ENCODE results near the gene TPD52L1.

The TPD52L1 gene

DNA sequence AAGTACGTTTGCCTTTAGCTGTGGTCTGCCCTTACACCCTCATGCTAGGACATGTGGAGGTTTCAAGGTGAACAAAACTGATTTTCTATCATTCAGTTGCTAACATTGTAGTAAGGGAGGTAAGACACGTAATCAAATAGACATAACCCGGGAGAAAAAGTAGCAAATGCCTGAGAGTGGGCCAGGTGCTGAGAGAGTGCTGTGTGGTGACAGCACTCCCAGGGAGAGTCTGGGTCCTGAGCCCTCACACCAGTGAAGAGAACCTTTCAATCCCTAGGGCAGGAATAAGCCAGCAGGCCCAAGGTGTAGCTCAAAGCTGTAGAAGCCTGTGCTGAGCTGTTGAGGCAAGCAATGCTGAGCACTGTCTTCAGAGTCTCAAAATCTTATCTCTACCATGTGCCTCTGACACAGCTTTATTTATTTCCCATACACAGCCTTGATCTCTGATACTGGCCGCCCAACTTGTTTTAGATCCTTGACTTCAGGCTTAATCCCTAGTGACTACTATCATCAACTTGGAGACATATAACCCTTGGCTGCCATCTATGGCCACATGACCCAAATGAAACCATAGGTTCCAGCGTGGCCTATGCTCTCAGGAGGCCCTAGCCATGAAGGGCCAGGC is 55.2 kb downstream of the TPD52L1 start:
- no peak for DNase-seq (ENCODE audit: low spot score)

GRCh38 chr6:125210667-125211066 is 57.1 kb downstream of the TPD52L1 start:
- no peak for DNase-seq (ENCODE audit: low spot score)

DNA sequence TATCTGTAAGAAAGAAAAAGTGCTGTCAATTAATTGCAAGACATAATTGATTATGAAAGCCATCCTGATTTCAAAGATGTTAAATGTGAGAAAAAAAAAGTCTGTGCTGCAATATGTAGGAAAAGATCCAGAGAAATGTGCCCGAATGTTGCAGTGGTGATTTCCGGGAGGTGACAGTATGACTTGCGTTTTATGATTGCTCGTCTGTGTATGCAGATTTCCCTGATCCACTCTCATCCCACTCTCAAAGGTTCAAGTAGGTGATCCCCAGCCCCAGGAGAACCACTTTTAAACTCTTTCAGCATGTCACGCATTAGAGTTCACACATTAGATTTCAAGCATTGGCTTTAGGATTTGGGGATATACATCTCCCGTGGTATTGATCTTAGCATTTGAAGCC is 57.8 kb downstream of the TPD52L1 start:
- DNase-seq (ENCODE audit: low spot score): no peak

DNA sequence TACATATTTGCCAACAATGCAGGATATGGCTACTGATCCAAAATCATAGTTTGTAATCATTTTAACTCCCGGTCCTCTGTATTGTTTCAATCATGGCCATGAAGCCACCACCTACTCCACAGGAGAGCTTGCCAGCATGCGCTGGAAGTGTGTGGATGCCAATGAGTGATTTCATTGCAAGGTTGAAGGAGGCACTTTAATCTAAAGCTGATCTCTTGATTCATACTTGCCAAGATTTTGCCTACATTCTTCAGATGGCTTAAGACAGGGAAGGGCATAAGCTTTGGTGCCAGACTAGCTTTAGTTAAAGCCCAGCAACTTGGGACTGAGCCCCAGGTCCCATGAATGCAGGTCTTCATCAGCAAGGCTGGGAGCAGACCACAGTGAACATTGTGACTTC is 58.8 kb downstream of the TPD52L1 start:
- DNase-seq (ENCODE audit: low spot score): no peak

DNA sequence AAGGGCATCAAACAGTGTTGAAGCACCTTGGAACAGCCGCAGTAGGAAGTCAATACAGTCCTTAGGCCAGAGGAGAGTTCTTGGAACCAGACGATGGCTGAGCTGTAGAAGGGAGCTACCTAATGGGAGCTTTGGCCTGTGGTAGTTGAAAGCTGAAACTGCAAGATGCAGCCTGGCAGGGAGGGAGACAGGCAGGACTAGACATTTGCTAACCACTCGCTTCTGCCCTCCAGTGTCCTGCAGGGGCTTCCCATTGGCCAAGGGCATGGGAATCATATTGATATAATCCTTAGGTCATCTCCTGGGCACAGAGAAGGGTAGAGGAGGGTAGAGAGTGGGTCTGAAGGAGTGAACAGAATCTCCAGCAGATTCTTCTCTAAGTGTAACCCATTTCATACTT is 60.4 kb downstream of the TPD52L1 start:
- DNase-seq (ENCODE audit: low spot score): no peak

DNA sequence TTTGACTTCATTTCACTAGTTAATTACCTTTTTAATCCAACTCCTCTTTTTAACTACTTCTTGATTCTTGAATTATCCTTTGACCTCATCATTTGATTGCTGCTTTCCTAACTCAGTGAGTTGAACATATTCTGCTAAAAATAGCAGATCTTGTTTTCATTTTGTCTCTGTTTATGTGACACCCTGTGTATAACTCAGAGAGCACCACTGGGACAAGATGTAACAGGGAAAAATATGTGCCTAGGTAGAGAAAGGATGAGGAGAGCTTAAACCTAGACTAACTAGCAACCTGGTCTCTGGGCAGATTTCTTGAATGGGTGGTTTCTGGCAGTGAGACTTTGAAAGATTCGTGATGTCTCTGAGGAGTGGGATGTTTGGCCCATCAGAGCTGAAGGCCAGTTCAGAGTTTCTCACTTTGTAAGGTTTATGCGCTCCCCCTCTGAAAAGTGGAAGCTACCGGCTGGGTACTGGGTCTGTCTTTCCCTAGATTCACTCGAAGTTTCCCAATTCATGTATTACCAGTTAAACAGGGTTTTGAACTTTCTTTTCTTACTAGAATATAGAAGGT is 61.8 kb downstream of the TPD52L1 start:
- DNase-seq (ENCODE audit: low spot score): no peak

- DNase-seq (ENCODE audit: low spot score): no peak
These were observed 62.4 kb downstream of the TPD52L1 start for GRCh38 chr6:125216015-125216414.

DNA sequence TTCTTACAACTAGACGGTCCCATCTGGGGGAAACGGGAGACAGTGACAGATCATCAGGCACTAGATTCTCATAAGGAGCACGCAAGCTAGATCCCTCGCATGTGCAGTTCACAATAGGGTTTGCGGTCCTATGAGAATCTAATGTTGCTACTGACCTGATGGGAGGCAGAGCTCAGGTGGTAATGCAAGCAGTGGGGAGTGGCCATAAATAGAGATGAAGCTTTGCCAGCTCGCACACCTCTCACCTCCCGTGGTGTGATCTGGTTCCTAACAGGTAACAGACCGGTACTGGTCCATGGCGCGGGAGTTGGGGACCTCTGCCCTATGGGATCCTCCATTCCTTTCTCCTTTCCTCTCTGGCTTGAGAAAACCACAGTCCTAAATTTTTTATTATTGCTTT is 63.8 kb downstream of the TPD52L1 start:
- DNase-seq (ENCODE audit: low spot score): no peak

DNA sequence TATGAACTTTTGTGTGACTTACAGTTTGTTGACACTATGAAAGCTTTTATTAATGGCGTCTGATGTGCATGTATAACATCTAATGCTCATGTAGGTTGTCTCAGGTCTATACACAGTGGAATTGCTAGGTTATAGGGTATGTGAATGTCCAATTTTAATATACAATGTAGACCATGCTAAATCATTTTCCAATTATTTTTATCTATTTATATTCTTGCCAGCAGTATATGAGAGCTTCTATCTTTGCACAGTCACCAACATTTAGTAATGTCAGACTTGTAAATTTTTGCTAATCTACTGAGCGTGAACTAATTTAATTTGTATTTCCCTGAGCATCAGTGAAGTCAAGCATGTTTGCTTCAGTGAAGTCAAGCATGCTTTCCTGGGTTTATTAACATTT is 64.4 kb downstream of the TPD52L1 start:
- DNase-seq (ENCODE audit: low spot score): no peak

GRCh38 chr6:125219361-125219895 is 65.9 kb downstream of the TPD52L1 start:
- DNase-seq (ENCODE audit: low spot score): no peak

GRCh38 chr6:125220712-125221111 is 67.1 kb downstream of the TPD52L1 start:
- DNase-seq (ENCODE audit: low spot score): peak; percentile 61

GRCh38 chr6:125222531-125223455 is 69.2 kb downstream of the TPD52L1 start:
- DNase-seq (ENCODE audit: low spot score): no peak

- no peak for DNase-seq (ENCODE audit: low spot score)
These were observed 70.8 kb downstream of the TPD52L1 start for GRCh38 chr6:125224231-125224861.

GRCh38 chr6:125227244-125227643 is 73.7 kb downstream of the TPD52L1 start:
- DNase-seq (ENCODE audit: low spot score): no peak

DNA sequence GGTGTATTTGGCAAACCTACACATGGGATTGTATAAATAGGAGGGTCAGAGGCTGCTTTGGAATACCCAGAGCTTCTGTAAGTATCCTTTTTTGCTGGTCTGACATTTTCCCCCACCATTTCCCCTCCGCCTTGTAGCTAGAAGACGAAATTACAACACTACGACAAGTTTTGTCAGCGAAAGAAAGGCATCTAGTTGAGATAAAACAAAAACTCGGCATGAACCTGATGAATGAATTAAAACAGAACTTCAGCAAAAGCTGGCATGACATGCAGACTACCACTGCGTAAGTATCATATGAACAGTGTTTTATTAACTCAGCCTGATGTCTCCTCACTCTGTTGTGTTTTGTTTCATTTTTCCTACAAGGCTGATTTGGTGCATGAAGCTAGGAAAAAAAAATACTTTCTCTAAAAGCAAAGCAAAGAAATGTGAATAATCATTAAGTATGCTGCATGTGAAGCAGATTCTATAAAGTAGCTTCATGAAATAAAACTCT is 75.5 kb downstream of the TPD52L1 start:
- no peak for DNase-seq (ENCODE audit: low spot score)

DNA sequence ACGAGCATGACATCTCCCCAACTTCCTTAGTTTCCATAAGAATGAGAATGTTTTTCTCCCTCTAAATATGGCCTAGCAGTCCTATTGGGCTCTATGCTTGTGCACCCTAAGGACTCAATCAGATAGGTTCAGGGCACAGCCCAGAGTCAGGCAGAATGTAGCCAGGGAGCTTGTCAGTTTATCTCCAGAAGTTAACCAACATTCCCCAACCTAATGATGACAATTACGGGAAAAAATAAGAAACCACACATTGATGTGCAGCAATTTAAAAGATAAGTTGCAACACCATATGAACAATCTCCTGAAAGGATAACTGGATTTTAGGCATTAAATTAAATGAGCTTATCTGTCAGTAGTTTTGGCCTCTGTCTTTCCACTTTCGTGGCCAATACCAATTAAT is 77.1 kb downstream of the TPD52L1 start:
- DNase-seq (ENCODE audit: low spot score): no peak

- no peak for DNase-seq (ENCODE audit: low spot score)
These were observed 77.6 kb downstream of the TPD52L1 start for GRCh38 chr6:125231133-125231532.

DNA sequence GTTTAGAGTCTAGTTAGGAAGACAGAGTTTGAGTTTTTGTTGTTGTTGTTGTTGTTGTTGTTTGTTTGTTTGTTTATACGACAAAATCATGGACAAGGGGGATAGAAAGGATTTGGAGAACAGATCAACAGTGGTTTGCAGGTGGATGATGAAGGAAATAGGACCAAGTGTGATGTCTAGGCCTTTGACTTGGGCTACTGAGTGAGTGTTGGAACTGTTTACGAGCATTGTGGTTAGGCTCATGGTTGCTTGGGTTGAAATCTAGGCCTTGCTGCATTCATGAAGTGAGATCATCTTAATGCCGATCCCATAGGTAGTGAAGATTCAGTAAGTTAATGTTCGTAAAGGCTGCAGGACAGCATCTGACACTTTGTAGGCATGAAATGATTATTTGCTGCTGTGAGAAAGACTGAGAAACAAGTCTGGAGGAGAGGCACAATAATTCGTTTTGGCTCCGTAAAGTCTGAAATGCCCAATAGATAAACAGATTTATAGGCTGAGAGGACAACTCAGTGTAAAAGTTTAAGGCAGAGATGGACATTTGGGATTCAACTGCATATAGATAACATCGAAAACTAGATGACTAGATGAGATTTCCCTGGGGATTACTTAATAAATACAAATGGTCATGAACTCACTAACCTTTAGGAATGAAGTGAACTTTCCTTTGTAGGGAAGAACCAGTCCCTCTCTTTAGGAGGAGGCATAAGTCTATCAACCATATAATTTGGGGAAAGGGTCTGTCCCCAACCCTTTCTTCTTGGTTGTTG is 78.2 kb downstream of the TPD52L1 start:
- no peak for DNase-seq (ENCODE audit: low spot score)

DNA sequence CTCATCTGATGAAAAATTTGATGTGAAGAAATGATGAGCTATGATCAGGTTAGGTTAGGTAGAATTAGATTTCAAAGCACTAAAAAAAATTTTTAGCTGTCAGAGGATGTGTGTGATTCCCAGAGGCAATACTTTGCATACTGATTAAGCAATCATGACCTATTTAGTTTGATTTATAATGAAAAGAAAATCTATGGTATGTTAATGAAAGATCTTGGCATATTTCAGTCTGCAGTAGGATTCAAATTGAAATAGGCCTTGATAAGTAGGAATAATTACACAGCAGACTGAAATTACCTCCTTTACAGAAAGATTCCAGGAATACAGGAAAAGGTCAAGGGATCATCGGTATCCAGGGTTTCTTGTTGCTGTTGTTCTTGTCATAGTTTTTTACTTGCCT is 78.9 kb downstream of the TPD52L1 start:
- DNase-seq (ENCODE audit: low spot score): no peak

DNA sequence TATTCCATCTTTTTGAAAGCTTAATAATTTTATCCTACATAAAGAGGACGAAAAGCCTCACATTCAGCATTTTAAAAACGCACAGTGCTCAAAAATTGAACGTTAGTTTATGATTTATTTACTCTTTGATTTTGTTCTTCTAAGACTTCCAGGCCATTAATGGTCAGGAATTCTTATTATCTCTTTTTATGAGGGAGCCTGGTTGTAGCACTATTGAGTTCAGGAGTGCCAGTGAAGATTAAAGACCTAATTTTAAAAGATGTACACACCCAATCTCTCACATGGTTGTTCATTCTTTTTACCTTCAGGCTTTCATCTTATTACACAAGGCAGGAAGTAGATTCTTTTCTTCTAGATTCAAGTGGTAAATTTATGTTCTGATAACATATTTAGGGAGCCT is 79.6 kb downstream of the TPD52L1 start:
- DNase-seq (ENCODE audit: low spot score): no peak

DNA sequence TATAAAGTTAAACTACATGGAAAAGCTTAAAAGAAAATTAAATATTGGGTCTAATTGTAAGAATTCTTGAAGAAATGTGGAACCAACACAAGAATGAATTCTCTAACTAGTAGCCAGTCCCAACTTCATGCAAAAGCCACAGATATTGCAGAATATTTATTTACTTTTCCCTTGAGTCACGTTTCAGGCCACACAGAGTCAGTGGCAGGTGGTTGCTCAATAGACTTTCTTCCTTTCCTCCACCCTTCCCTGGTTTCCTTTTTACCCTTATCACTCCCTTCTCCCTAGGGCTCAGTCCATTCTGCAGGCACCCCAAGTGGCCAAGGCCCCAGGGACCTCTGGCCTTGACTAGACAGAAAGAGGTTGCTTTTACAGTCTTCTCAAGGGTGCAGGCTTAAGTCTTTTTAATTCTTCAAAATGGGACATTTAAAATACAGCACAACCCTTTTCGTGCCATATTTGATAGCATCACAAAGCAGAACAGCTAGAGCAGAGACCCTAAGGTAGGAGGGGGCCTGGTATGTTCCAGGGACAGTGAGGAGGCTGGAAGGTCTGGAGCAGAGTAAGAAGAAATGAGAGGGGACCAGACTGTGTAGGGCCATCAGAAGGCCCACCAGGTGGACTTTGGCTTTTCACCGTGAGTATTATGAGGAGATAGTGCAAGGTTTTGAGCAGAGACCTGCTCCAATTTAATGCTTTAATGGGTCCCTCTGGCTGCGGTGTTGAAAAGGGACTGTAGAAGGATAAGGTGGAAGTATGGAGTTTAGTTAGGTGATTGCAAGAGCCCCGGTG is 83.2 kb downstream of the TPD52L1 start:
- no peak for DNase-seq (ENCODE audit: low spot score)

Data from Ammon's horn (tissue), 1 donor.